ENCODE measurements around the gene NAIF1.
"Not testable (repeated sequence)": the region's sequence is repeated elsewhere in the genome, so short reads cannot be mapped to it uniquely, and the experiment has no call there.

The NAIF1 gene

GRCh38 chr9:128066713-128067644, at the start of gene NAIF1:
Gene NAIF1, minus strand, starts transcription at chr9:128067320. Its CDS starts 219 bp downstream, at chr9:128067101.
- DNase-seq = peak; percentile 95

- no peak for DNase-seq
These were observed 49.3 kb upstream of the NAIF1 start for GRCh38 chr9:128116104-128117083.

GRCh38 chr9:128115187-128116103, 48.3 kb upstream of the NAIF1 start:
- no peak for DNase-seq

GRCh38 chr9:128114326-128115186, 47.4 kb upstream of the NAIF1 start:
- no peak for DNase-seq

GRCh38 chr9:128113526-128114325, 46.6 kb upstream of the NAIF1 start:
- DNase-seq = no peak

- not testable (repeated sequence) for DNase-seq
These were observed 44.6 kb upstream of the NAIF1 start for GRCh38 chr9:128111726-128112125.

- DNase-seq = no peak
These were observed 42.1 kb upstream of the NAIF1 start for GRCh38 chr9:128109050-128109709.

GRCh38 chr9:128108269-128109049, 41.3 kb upstream of the NAIF1 start:
- no peak for DNase-seq

GRCh38 chr9:128107468-128108268, 40.5 kb upstream of the NAIF1 start:
- DNase-seq = no peak

- DNase-seq = no peak
These were observed 39.9 kb upstream of the NAIF1 start for GRCh38 chr9:128106940-128107467.

GRCh38 chr9:128106181-128106939, 39.2 kb upstream of the NAIF1 start:
- no peak for DNase-seq

GRCh38 chr9:128105538-128106175, 38.5 kb upstream of the NAIF1 start:
- no peak for DNase-seq

GRCh38 chr9:128104171-128104618, 37.1 kb upstream of the NAIF1 start:
- DNase-seq = no peak

- DNase-seq = peak; percentile 33
These were observed 36.5 kb upstream of the NAIF1 start for GRCh38 chr9:128103589-128103962.

- DNase-seq = no peak
These were observed 35.9 kb upstream of the NAIF1 start for GRCh38 chr9:128102861-128103588.

- no peak for DNase-seq
These were observed 35.1 kb upstream of the NAIF1 start for GRCh38 chr9:128102196-128102595.

Measured in activated CD4-positive, alpha-beta T cell treated with anti-CD3 and anti-CD28 coated beads for 1 hour (primary cell).